RWPE2 (cell line): Measurements from ENCODE around the gene RREB1.
"Not testable (repeated sequence)": the region's sequence is repeated elsewhere in the genome, so short reads cannot be mapped to it uniquely, and the experiment has no call there.

ENCODE experiments used
- ATAC-seq: fragments of 200-7000 bp; cut with Tn5 transposase; 3 replicates; pipeline ENCODE4 v1.9.1; 2021; ENCODE audit warnings: low read depth
- DNase-seq: peaks from one replicate; pipeline ENCODE4 v3.0.0-alpha.2; 2020; ENCODE audit warnings: low spot score
- H3K27ac ChIP-seq: fragments of 450-650 bp; 2 replicates; pipeline ENCODE4 v1.5.1; 2017; ENCODE audit warnings: mild to moderate bottlenecking; ENCODE audit not compliant: poor library complexity, severe bottlenecking
- H3K27me3 ChIP-seq: fragments of 250-450 bp; sonication (Bioruptor Pico); 2 replicates; pipeline ENCODE4 v1.5.1; 2021; ENCODE audit warnings: mild to moderate bottlenecking, moderate library complexity; ENCODE audit not compliant: insufficient read depth, poor library complexity, severe bottlenecking
- H3K36me3 ChIP-seq: fragments of 250-450 bp; sonication (Bioruptor Pico); 2 replicates; pipeline ENCODE4 v1.5.1; 2020; ENCODE audit warnings: low read depth, mild to moderate bottlenecking, moderate library complexity
- H3K4me1 ChIP-seq: fragments of 250-450 bp; sonication (Bioruptor Pico); 2 replicates; pipeline ENCODE4 v1.5.1; 2021; ENCODE audit warnings: mild to moderate bottlenecking, moderate library complexity; ENCODE audit not compliant: insufficient read depth, poor library complexity, severe bottlenecking
- H3K4me3 ChIP-seq: fragments of 250-450 bp; sonication (Bioruptor Pico); 2 replicates; pipeline ENCODE4 v1.5.1; 2021; ENCODE audit warnings: mild to moderate bottlenecking, moderate library complexity; ENCODE audit not compliant: severe bottlenecking
- H3K9me3 ChIP-seq: fragments of 250-450 bp; sonication (Bioruptor Pico); 2 replicates; pipeline ENCODE4 v1.5.1; 2021; ENCODE audit warnings: mild to moderate bottlenecking, moderate library complexity; ENCODE audit not compliant: severe bottlenecking
- CTCF ChIP-seq: fragments of 450-650 bp; IDR thresholded peaks from one replicate; pipeline ENCODE4 v1.5.1; 2017; ENCODE audit warnings: mild to moderate bottlenecking, moderate library complexity; ENCODE audit not compliant: poor library complexity, severe bottlenecking

RREB1 gene

GRCh38 chr6:7261032-7261841, 153.5 kb downstream of the RREB1 start:
- peak overlapping the region; percentile 38 for H3K27ac ChIP-seq
- peak overlapping the region; percentile 36 for H3K4me3 ChIP-seq
- no peaks in the 10 kb centered on the region for H3K36me3 ChIP-seq
- no peaks in the 10 kb centered on the region for H3K27me3 ChIP-seq
- ATAC-seq (peak; percentile 99), DNase-seq (peak; percentile 87)
- H3K4me1 ChIP-seq: peaks cover 12% of the 10 kb centered on the region
- H3K9me3 ChIP-seq: no peaks in the 10 kb centered on the region
- TF ChIP-seq CTCF: no peak

DNA sequence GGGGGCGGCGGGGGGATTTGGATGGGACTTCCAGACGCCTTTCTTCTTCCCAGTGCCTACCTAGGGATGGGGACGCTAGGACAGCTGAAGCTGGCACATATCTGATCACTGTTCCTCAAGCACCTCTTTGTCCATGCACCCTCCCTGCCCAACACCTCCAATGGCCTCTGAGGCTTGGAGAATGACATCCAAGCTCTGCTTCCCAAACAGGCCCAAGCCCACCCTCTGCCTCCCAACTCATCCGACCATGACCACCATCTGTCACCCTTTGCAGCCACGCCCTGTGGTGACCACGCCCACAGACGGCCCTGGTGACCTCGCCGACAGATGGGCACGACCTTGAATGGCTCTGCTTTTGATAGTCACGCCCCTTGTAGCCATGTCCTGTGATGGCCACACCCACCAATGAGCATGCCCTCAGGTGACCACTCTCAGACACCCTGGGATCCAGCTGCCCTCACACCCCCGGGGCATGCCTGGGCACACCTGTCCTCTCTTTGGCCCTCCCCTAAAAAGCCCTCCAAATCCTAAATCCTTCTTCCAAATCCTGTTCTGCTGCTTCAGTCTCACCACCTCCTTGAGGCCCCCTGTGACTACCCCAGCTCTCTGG, 154.2 kb downstream of the RREB1 start:
- DNase-seq (no peak), ATAC-seq (no peak)
- Histone ChIP-seq H3K9me3 (no peaks in the 10 kb centered on the region), H3K27ac (peak overlapping the region; percentile 38), H3K36me3 (no peaks in the 10 kb centered on the region), H3K4me3 (peak overlapping the region; percentile 36), H3K27me3 (no peaks in the 10 kb centered on the region), H3K4me1 (peaks cover 12% of the 10 kb centered on the region)
- TF ChIP-seq CTCF: no peak

GRCh38 chr6:7262746-7263518, 155.2 kb downstream of the RREB1 start:
- H3K36me3 ChIP-seq: no peaks in the 10 kb centered on the region
- ATAC-seq (no peak), DNase-seq (no peak)
- no peaks in the 10 kb centered on the region for H3K9me3 ChIP-seq
- H3K27me3 ChIP-seq: no peaks in the 10 kb centered on the region
- no peak for TF ChIP-seq CTCF
- H3K4me3 ChIP-seq: no peak overlapping the region
- H3K4me1 ChIP-seq: peaks cover 18% of the 10 kb centered on the region
- no peak overlapping the region for H3K27ac ChIP-seq

DNA sequence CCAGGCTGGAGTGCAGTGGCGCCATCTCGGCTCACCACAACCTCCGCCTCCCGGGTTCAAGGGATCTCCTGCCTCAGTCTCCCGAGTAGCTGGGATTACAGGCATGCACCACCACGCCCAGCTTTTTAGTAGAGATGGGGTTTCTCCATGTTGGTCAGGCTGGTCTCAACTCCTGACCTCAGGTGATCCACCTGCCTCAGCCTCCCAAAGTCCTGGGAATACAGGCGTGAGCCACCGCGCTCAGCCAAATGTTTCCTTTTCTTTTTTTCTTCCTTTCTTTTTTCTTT, 155.7 kb downstream of the RREB1 start:
- ATAC-seq, H3K36me3 ChIP-seq, H3K9me3 ChIP-seq, H3K27ac ChIP-seq, H3K4me3 ChIP-seq, DNase-seq, H3K27me3 ChIP-seq: not testable (repeated sequence)
- H3K4me1 ChIP-seq: peaks cover 20% of the 10 kb centered on the region

DNA sequence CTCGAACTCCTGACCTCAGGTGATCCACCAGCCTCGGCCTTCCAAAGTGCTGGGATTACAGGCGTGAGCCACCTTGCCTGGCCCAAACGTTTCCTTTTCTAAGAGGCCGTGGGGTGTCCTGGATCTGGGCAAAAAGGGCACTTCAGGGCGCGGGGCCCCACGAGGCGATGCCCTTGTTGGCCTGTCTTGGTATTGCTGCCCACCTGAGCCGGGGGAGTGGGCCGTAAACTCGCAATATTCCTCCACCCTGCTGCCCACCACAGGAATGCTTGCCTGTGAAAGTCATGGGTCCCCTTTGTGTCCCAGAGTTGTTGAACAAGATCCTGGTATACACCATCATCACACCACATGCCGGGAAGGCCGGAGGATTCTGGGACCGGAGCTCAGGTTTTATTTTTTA, 156.3 kb downstream of the RREB1 start:
- no peak overlapping the region for H3K27ac ChIP-seq
- no peak overlapping the region for H3K4me3 ChIP-seq
- ATAC-seq (no peak), DNase-seq (no peak)
- H3K27me3 ChIP-seq: no peaks in the 10 kb centered on the region
- H3K9me3 ChIP-seq: no peaks in the 10 kb centered on the region
- peaks cover 20% of the 10 kb centered on the region for H3K4me1 ChIP-seq
- H3K36me3 ChIP-seq: no peaks in the 10 kb centered on the region
- TF ChIP-seq CTCF: no peak
